ENCODE data around the gene GPR150.
"Not testable (repeated sequence)": the region's sequence is repeated elsewhere in the genome, so short reads cannot be mapped to it uniquely, and the experiment has no call there.

The GPR150 gene

DNA sequence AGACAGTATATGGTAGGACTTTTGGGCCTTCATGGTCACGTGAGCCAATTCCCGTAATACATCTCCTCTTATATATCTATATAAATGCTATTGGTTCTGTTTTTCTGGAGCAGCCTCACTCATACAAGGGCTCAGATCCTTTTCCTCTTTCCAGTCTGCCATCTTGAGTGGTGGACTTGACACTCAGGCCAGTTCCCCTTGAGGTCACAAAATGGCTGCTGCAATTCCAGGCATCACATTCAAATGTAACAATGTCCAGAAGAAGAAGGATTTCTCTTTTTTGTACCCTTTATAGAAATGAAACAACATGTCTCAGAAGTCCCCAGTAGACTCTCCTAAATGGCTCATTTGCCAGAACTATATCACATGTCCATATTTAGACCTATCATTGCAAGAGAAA lies 4.5 kb downstream of the GPR150 start:
- DNase-seq (ENCODE audit: low read depth), result no peak

DNA sequence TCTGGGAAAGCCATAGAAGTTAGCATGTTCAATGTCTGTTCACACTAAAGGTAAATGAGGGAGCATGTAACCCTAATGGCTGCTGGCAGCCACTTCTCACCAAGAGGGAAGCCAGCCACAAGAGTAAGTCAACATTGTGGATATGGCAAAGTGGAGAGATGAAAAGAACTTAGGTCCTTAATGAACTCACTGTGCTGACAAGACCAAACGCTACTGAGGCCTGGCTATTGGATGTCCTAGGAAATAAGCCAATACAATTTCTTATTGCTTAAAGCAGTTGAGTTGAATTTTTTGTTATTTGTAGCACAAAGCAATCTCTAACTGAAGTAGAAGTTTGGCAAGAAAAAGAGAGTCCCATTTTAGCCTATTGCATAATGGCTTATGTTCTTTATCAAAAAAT lies 6.8 kb downstream of the GPR150 start:
- DNase-seq (ENCODE audit: low read depth), result no peak

DNA sequence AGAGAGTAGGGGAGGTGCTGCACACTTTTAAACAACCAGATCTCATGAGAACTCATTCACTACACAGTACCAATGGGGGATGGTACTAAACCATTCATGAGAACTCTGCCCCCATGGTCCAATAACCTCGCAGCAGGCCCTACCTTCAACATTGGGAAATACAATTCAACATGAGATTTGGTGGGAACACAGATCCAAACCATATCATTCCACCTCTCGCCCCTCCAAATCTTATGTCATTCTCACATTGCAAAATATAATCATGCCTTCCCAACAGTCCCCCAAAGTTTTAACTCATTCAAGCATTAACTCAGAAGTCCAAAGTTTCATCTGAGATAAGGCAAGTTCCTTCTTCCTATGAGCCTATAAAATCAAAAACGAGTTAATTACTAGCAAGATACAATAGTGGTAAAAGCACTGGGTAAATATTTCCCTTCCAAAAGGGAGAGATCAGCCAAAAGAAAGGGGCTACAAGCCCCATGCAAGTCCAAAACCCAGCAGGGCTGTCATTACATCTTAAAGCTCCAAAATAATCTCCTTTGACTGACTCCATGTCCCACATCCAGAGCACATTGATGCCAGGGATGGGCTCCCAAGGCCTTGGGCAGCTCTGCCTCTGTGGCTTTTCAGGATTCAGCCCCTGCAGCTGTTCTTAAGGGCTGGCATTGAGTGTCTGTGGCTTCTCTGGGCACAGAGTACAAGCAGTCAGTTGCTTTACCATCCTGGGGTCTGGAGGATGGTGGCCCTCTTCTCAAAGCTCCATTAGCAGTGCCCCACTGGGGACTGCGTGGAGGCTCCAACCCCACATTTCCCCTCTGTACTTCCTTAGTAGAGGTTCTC lies 8.3 kb downstream of the GPR150 start:
- DNase-seq (ENCODE audit: low read depth), result no peak

DNA sequence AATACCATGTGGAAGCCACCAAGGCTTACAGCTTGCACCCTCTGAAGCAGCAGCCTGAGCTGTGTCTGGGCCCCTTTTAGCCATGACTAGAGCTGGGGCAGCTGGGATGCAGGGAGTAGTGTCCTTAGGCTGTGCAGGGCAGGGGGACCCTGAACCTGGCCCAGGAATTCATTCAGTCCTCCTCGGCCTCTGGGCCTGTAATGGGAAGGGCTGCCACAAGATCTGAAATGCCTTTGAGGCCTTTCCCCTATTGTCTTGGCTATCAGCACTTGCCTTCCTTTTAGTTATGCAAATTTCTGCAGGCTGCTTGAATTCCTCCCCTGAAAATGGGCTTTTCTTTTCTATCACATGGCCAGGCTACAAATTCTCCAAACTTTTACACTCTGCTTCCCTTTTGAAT lies 9.0 kb downstream of the GPR150 start:
- no peak for DNase-seq (ENCODE audit: low read depth)

DNA sequence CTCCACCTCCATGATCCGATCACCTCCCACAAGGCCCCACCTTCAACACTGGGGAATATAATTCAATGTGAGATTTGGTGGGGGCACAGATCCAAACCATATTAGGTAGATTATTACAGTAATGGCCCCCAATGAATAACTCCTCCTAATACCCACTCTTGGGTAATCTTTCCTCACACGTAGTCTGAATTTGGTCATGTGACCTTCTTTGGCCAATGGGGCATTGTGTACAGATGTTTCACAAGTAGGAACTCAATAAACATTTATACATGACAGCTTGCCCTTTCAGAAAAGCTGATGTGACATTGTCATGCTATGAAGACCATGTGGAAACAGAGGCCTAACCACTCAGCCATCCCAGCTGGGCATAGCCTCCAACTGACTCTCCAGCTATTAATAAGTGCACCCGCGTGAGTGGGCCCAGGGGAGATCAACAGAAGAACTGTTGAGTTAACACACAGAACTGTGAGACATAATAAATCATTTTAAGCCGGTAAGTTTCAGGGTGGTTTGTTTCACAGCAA lies 10.6 kb downstream of the GPR150 start:
- no peak for DNase-seq (ENCODE audit: low read depth)

DNA sequence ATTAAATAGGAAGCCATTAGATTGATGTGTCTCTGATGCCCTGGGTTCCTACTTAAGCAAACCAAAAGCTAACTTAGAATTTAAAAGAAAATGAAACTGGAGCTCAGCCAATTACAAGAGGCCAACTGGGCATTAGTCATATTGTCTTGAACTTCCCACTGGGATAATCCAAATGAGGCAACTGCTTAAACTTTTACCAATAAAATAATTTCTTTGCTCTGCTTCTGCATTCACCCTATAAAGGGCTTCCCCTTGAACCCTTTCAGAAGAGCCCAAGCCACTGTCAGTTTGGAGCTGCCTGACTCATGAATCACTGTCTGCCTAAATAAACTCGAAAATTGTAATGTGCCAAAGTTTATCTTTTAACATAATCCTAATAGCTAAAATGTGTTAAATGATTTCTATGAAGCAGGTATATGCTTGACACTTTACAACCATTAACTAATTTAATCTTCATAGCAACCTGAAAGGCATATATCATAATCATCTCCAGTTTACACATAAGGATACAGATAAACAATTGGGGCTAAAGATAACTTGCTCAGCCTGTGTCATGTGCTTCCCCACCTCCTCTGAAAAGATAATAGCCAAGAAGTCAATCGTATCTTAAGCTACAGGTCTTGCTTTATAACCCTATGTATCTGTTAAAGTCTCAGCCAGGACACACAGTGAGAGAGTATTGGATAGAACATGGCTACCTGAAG lies 11.5 kb downstream of the GPR150 start:
- DNase-seq (ENCODE audit: low read depth), result no peak

DNA sequence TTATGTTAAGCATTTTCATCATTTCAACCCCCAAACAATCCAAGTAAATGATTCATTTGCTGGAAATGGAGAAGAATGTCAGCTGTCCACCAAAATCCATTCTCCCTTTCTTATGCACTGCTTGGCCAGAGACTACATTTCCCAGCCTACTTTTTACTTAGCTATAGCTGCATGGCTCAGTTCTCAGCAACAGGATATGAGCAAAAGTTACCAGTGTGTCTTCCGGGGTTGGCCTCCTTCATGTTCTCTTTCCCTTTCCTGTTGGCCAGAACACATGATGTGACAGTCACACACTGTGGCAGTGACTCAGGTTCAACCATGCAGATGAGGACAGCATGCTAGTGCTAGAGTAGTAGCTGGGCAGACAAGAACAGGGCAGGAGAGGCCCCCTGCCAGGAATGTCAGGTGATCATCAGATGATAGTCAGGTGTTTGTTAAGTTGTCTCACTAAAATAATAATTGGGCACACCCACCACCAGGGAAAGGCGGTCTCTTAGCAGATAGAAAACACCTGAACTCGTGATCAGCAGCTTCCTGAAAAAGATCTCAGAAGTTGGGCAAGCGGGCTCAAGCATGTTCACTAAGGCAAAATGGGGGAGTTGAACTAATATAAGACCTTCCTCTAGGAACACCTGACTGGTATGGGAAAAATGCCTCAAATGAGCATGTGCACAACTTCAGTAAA lies 12.2 kb downstream of the GPR150 start:
- DNase-seq (ENCODE audit: low read depth), result peak; percentile 29

DNA sequence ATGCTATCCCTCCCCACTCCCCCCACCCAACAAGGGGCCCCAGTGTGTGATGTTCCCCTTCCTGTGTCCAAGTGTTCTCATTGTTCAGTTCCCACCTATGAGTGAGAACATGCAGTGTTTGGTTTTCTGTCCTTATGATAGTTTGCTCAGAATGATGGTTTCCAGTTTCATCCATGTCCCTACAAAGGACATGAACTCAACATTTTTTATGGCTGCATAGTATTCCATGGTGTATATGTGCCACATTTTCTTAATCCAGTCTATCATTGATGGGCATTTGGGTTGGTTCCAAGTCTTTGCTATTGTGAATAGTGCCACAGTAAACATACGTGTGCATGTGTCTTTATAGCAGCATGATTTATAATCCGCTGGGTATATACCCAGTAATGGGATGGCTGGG lies 13.1 kb downstream of the GPR150 start:
- DNase-seq (ENCODE audit: low read depth), result not testable (repeated sequence)

DNA sequence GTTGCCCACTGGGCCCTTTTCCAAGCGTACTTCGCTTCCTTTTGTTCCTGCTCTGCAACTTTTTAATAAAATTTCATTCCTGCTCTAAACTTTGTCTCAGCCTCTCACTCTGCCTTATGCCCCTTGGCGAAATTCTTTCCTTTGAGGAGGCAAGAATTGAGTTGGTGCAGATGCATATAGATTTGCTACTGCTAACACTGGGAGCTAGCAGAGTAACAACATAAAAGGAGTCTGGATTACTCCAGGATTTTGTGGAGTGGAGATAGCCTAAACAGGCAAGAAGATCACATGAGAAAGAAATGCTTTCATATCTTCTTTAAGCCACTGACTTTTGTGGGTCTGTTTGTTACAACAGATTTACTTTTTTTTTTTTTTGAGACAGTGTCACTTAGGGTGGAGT lies 13.8 kb downstream of the GPR150 start:
- DNase-seq (ENCODE audit: low read depth), result no peak

DNA sequence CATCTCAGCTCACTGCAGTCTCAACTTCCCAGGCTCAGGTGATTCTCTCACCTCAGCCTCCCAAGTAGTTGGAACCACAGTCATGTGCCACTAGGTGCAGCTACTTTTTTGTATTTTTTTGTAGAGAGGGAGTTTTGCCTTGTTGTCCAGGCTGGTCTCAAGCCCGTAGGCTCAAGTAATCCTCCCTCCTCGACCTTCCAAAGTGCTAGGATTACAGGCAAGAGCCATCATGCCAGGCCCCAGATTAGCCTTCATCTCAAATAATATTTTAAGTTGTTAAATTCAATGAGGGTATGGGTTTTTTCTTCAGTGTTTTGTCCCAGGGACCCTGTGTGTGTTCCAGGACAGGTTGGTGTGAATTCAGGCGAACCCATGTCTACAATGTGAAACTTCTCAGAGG lies 14.2 kb downstream of the GPR150 start:
- DNase-seq (ENCODE audit: low read depth), result no peak

DNA sequence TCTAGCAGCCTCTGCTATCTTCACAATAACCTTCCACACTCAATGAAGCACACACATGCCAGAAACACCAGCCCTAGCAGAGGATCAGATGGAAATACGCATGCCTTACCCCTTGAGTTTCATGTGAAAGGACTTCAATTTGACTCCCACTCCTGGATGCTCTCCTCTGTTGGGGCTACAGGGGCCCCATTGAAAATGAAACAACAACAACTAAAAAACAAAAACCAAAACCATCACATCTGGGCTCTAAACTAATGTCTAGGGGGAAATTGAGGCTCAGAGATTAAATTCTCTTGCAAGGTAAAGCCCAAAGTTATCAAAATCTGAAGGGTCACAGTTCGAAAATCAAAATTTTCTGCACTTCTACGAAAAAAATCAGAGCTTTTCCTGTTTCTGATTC lies 18.7 kb downstream of the GPR150 start:
- no peak for DNase-seq (ENCODE audit: low read depth)

DNA sequence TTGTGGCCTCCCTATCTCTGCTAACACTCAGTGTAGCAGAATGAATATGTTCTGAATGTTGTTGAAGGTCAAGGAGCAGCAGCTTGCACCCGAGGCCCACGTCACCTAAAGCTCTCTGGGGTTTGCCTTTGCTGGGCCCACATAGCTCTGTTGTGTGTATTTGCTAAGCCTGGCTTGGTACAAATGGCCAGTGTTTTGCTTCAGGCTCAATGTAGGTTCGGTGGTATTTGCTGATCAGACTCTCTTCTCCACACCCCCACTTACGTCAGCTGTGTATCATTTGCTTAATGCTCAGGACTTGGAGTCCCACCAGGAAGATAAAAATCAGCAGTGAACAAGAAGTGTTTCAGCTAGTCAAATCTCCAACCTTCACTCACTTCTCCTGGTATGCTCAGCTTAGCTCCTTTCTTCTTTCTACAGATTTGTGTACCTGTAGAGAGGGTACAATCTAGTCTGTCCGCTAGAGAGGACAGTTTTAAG lies 21.9 kb downstream of the GPR150 start:
- no peak for DNase-seq (ENCODE audit: low read depth)

DNA sequence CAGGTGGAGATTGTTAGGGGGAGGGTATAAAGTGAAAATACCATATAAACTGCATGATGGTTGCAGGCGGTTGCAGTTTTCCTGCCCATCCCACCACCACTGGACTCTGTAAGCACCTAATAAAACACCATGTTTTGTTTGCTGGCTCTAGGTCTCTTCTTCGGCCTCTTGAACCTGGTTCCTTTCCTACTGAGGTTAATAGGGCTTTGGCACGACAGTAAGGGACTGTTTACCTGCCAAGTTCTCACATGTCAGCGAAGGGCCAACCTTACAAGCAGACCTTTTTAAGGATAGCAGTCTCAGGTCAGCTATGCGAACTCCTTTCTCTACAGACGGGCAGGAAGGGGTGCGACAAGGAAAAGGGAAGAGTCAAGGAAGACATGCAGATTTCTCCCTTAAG lies 23.3 kb downstream of the GPR150 start:
- no peak for DNase-seq (ENCODE audit: low read depth)

DNA sequence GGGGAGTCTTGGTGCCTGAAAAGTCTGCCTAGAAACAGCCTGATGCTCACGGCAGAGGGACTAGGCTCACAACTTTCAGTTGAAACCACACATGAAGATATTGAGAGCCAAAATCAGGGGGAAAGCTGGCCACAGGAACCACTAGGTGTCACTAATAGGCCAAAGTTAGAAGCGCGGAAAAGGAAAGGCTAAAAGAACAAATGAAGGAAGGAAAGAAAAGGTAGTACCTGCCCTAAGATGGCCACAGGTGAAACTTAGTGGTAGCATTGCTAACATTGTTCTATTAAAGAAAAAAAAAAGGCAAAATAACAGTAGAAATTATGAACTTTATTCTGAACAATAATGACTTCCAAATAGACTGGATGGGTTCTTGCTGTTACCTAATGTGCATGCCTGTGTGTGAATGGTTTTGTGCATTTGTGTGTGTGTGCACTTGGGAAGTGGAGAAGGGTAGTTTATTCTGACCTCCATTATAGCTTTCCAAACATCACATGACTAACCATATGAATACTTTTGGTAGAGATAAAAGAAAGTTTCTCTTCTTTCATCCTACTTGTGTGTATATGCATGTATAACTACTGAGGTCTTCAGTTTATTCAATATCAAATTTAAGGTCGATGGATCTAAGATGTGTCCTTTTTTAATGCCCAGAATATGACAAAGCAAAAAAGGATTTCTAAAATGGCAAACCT lies 24.6 kb downstream of the GPR150 start:
- no peak for DNase-seq (ENCODE audit: low read depth)

DNA sequence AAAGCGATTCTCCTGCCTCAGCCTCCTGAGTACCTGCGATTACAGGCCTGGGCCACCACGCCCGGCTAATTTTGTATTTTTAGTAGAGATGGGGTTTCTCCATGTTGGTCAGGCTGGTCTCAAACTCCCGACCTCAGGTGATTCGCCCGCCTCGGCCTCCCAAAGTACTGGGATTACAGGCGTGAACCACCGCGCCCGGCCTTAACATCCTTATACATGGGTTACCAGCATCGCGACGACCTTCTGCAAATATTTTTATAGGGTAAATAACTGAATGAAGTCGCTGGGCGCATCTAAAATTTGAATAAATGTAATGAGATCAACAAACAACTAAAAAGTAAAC lies 26.3 kb downstream of the GPR150 start:
- not testable (repeated sequence) for DNase-seq (ENCODE audit: low read depth)

DNA sequence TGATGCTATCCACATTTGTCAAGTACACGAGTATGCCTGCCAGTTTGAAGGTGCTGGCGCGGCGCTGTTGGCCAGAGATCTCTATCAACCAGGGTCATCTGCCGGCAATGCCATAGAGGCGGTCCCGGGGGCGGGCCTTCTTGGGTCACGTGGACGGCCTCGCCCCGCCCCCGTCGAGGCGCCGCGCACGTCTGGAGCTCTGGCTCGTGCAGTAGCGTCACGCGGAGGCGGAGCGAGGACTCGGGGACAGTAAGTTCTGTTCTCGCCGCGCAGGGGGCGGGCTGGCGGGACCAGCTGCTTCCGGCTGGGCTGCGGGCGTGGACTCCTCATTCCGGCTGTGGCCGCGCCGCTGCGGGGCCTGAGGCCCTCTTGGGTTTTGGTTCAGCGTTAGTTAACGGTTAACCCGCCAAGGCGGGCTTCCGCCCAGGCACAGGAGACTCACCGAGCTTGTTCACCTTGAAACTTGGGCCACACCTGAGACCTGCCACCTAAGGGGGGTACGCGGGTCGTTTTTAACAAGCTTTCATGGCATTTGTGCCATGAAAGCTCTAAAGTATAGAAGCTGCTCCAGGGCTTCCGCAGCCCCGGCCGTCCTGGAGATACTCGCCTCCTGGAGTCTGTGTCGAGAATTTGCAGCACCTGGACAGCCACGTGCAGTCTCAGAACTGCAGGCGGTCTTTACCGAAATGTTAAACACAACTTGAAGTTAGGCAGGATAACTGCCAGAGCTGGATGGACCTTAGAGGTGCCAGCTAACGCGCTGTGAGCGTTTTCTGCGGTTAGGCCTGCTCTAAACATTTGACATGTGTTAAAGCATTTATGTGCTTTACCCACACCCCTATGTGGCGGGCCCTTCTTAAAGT lies 26.9 kb downstream of the GPR150 start, which contains the start of gene RFESD:
Gene RFESD, plus strand, starts transcription at position 209 of the 863 bp plus-strand sequence. CDS start 5,495 bp downstream, outside the sequence.
- DNase-seq (ENCODE audit: low read depth), result peak; percentile 83

DNA sequence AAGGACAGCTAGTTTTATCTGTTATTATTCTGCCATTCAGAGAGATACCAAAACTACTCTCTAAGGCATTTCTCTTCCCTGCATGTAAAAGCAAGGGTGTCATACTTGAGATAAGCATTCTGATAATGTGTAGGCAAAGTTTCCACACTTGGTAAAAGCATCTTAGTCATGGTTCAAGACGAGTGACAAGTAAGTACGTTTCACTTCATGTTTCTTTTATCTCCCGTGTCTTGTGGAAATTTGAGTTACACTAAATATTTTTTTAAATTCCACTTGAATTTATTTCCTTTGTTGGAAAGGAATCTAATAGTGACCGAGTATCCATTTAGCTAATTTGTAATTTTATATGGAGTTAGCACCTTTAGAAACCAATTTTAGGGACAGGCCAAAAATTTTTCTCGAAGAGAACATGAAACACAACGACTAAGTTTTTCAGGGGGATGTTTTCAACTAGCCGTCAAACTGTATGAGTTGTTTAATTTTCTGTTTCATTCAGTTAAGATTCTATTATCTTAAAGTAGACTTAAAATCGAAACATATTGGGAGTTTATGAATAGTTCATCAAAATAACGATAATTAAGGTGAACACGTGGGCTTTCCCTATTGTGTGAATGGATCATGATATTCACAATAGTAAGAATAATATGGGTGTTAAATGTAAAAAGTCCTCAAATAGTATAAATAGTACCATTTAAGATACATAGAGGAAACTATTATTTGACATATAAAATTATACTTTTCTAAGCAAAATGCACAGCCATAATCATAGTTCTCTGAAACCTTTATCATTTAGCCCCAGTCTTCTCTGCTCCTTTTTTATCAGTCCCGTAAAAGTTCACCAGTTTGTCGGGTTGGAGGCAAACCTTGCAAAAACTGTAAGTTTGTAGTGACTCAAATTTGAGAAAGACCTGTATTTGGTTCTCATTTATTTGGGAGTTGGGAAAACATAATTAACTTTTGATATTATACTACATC lies 28.3 kb downstream of the GPR150 start:
- DNase-seq (ENCODE audit: low read depth), result no peak

DNA sequence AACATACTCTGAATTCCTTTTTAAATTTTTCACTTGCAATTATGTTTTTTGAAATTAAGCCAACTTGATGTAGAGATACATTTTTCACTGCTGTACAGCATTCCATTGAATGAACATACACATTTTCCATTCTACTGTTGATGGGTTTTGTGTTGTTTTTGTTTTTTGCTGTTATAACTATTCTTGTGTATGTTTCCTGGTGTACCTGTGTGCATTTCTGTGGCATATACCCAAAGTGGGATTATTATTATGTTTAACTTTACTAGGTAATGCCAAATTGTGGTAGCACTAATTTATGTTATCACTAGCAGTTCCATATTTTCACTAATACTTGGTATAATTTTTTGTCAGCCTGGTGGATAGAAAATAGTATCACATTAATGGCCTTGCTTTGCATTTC lies 29.4 kb downstream of the GPR150 start:
- no peak for DNase-seq (ENCODE audit: low read depth)

DNA sequence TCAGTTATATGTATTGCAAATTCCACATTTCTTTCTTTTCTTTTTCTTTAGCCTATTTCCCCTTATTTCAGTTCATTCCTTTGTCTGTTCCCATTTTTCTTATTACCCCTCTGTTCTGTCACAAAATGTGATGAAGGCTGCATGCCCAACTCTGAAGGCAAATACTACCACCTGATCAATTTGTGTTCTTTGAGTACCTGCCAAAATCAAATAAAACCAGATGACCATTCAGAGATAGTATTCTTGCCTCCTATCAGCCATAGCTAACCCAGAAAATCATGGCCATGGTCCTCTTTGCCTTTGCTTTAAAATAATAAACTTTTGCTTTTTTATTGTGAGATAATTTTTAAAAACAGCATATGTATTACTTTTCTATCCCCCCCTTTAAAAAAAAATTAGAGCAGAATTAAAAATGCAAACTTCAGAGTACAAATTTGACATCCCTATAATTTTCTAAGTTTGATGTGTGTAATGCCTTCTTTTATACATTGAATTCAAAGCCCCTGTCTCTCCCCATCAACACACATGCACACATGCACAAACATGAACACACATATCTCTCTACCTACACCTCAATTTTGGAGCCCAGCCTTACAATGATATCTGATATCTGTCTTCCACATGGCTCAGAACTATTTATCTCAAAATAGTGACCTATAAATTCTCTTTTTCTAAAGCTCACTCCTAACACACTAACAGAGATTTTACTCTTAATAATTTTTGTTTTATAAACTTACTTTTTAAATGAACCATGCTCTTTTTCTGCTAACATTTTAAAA lies 30.1 kb downstream of the GPR150 start:
- DNase-seq (ENCODE audit: low read depth), result no peak

Measured in stimulated activated CD8-positive, alpha-beta memory T cell treated with anti-CD3 and anti-CD28 coated beads, Interleukin-15, amount 100 ng/mL, for 1 hour (primary cell).